WTC11 (cell line): Measurements from ENCODE around the gene CIZ1.

Experiments used
- CBFB ChIP-seq: sonication (generic); formaldehyde crosslinking; IDR thresholded peaks from 2 replicates; pipeline ENCODE4 v1.8.1; 2022; ENCODE audit warnings: mild to moderate bottlenecking, low read depth, missing genetic modification reagents
- CTCF ChIP-seq: fragments of 200-600 bp; IDR thresholded peaks from 2 replicates; pipeline ENCODE4 v1.8.0; 2022; ENCODE audit warnings: antibody characterized with exemption
- ELF4 ChIP-seq: sonication (generic); formaldehyde crosslinking; IDR thresholded peaks from 2 replicates; pipeline ENCODE4 v1.8.1; 2022; ENCODE audit warnings: low read depth, mild to moderate bottlenecking, moderate library complexity, missing genetic modification reagents
- JUN ChIP-seq: sonication (generic); formaldehyde crosslinking; IDR thresholded peaks from 2 replicates; pipeline ENCODE4 v1.8.0; 2023; ENCODE audit warnings: mild to moderate bottlenecking, missing genetic modification reagents
- MXD4 ChIP-seq: fragments of 250-450 bp; sonication (Bioruptor Pico); IDR thresholded peaks from 2 replicates; pipeline ENCODE4 v1.8.0; 2021; ENCODE audit warnings: mild to moderate bottlenecking, moderate library complexity, borderline replicate concordance
- NFE2L1 ChIP-seq: sonication (generic); formaldehyde crosslinking; IDR thresholded peaks from 2 replicates; pipeline ENCODE4 v1.8.1; 2023; ENCODE audit warnings: missing genetic modification reagents
- TP53 ChIP-seq: sonication (generic); formaldehyde crosslinking; IDR thresholded peaks from 2 replicates; pipeline ENCODE4 v1.8.1; 2023; ENCODE audit warnings: mild to moderate bottlenecking, missing genetic modification reagents
- ZNF121 ChIP-seq: sonication (generic); formaldehyde crosslinking; IDR thresholded peaks from 2 replicates; pipeline ENCODE4 v1.8.0; 2023; ENCODE audit warnings: missing genetic modification reagents
- ZNF396 ChIP-seq: fragments of 250-450 bp; sonication (Bioruptor Pico); IDR thresholded peaks from 2 replicates; pipeline ENCODE4 v1.8.0; 2021; ENCODE audit warnings: mild to moderate bottlenecking, moderate library complexity, borderline replicate concordance
- ZNF425 ChIP-seq: fragments of 250-450 bp; sonication (Bioruptor Pico); conservative IDR thresholded peaks from 2 replicates; pipeline ENCODE4 v1.9.0; 2021; ENCODE audit warnings: mild to moderate bottlenecking

DNA sequence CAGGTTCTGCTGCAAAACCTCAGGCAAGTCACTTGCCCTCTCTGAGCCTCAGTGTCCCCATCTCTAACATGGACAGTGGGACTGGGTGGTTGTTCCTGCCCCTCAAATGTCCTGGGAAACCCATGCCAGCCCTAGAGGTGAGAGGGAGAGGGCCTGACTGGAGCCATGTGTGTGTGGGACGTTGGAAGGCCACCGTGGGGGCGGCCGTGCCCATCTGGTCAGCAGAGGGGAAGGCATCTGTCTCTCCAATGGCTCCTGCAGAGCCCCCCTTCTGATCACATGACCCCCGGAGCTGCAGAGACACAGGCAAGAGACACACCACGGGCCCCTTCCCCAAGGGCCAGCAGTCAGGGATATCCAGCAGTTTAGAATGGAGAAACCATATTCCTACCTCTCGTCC is 13.5 kb upstream of the CIZ1 start:
- TF ChIP-seq ZNF396 (no peak), CTCF (no peak), CBFB (no peak), TP53 (no peak), NFE2L1 (CRISPR knock-in tag) (no peak), MXD4 (CRISPR knock-in tag) (no peak), ZNF121 (no peak), JUN (CRISPR knock-in tag) (no peak), ELF4 (CRISPR knock-in tag) (no peak), ZNF425 (CRISPR knock-in tag) (no peak)
